OCI-LY7 (cell line): ENCODE measurements around the gene FBXL17.

Experiments used
- EZH2phosphoT487 ChIP-seq: fragments of 200-600 bp; sonication (generic); IDR thresholded peaks from 2 replicates; pipeline ENCODE4 v1.6.1; 2018; ENCODE audit warnings: low read depth, borderline replicate concordance, mild to moderate bottlenecking, mixed run types, antibody characterized with exemption, low read length, moderate library complexity, mixed read lengths
- TF ChIP-seq, protein P1 (sequence below): fragments of 200-600 bp; sonication (generic); conservative IDR thresholded peaks from 2 replicates; pipeline ENCODE4 v1.5.1; 2014; ENCODE audit warnings: mild to moderate bottlenecking, antibody characterized with exemption, low read length, moderate library complexity, mixed read lengths

DNA sequence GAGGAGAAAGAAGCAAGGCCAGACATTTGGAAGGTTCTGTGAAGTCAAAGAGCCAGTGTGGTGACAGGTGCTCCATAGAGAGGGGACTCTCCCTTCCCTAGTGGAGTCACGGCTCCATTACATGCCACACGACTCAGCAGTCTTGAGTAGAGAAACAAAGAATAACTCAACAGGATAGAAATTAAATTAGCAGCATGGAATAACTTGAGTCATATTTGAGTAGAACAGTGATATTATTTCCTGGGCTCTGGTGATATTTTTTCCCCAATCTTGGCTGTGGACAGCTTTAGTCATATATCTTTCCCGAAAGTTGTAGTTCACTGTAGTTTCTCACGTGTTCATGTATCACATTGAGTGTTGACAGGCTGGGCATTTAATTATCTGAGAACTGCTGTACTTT is 561.5 kb downstream of the FBXL17 start:
- TF ChIP-seq, protein P1, sequence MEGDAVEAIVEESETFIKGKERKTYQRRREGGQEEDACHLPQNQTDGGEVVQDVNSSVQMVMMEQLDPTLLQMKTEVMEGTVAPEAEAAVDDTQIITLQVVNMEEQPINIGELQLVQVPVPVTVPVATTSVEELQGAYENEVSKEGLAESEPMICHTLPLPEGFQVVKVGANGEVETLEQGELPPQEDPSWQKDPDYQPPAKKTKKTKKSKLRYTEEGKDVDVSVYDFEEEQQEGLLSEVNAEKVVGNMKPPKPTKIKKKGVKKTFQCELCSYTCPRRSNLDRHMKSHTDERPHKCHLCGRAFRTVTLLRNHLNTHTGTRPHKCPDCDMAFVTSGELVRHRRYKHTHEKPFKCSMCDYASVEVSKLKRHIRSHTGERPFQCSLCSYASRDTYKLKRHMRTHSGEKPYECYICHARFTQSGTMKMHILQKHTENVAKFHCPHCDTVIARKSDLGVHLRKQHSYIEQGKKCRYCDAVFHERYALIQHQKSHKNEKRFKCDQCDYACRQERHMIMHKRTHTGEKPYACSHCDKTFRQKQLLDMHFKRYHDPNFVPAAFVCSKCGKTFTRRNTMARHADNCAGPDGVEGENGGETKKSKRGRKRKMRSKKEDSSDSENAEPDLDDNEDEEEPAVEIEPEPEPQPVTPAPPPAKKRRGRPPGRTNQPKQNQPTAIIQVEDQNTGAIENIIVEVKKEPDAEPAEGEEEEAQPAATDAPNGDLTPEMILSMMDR, result no peak
- no peak for TF ChIP-seq EZH2phosphoT487
